Measurements from ENCODE around the gene GPR151. TPM values are rescaled to one million over a fixed set of nuclear protein-coding genes. Genes with fewer than 3 reads are reported as not detected.

GPR151 gene
- total RNA-seq, 2 experiments from 2014 or later = not detected

GRCh38 chr5:146544232-146544631 is 28.2 kb upstream of the GPR151 start:
- Histone ChIP-seq H2AFZ (ENCODE audit: low read length) (no peak overlapping the region), H3K9me3 (ENCODE audit: low read length) (no peaks in the 10 kb centered on the region), H3K79me2 (ENCODE audit: insufficient read depth, low read depth, low read length) (no peaks in the 10 kb centered on the region), H3K4me1 (ENCODE audit: insufficient read depth, low read length, poor library complexity, severe bottlenecking) (no peaks in the 10 kb centered on the region), H3K27ac (ENCODE audit: low read depth, low read length, poor library complexity, severe bottlenecking) (no peak overlapping the region), H3K36me3 (ENCODE audit: insufficient read depth, low read length) (no peaks in the 10 kb centered on the region), H4K20me1 (ENCODE audit: insufficient read depth, low read length) (no peaks in the 10 kb centered on the region), H3K9me2 (ENCODE audit: insufficient read depth, low read length) (no peaks in the 10 kb centered on the region), H3K4me3 (ENCODE audit: low read depth, low read length, poor library complexity, severe bottlenecking) (no peak overlapping the region), H3K4me2 (ENCODE audit: low read length) (no peak overlapping the region)
- TF ChIP-seq CTCF (conservative IDR thresholded peaks at IDR 0.05; ENCODE audit: low read length) (no peak), EZH2phosphoT487 (IDR thresholded peaks at IDR 0.05; ENCODE audit: borderline replicate concordance, low read depth, low read length) (no peak)
- POLR2A ChIA-PET = no interaction called here
- CTCF ChIA-PET (ENCODE audit: unreplicated experiment) = no interaction called here
- no TSS peak for BruUV-seq (replicated peaks)
- intact Hi-C loops (cut with micrococcal nuclease; ENCODE audit: unreplicated experiment) = loop anchor here (10.0 kb wide), 1 partner anchor 651 kb away; no protein-coding TSS in a partner anchor
- no peak for DNase-seq (ENCODE audit: low spot score)

DNA sequence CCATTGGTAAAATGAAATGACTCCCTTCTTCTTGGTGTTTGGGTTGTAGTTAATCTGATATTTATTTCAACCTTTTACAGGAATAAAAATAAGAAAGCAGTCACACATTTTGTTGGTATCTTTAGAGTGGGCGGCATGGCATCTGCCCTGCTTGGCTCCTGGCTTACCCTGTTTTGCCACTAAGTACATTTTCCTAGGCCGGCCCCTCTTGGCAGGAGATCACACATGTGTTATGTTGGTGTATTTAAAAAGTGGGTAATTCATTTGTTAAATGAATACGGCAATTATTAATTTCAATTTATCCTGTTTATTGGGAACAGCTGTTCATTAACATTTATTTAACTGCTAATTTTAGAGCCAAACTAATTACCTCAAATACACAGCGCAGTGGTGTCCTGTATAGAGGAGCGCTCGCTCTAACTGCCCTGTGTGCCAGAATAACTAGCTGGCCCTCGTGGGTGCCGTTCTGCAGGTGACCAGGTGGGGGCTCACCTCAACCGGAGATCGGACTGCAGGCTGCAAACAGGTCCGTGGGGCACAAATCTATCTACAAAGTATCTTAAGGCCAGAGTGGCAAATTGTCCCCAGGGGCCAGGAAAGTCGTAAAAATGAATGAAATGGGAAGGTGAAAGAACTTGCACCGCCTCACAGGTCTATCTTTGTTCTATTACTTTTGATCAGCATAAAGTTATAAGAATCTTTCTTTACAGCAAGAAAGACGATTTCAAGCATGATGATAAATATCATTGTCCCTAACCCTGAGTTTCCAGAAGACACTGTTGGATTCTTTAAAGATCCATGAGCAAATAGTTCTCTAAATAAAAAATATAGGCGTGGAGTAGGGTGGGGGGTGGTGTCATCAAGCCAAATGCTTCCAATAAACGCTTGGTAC is 26.2 kb upstream of the GPR151 start:
- H3K4me2 ChIP-seq (ENCODE audit: low read length) = no peak overlapping the region
- no peak for TF ChIP-seq EZH2phosphoT487 (IDR thresholded peaks at IDR 0.05; ENCODE audit: borderline replicate concordance, low read depth, low read length)
- TF ChIP-seq CTCF (conservative IDR thresholded peaks at IDR 0.05; ENCODE audit: low read length) = peak; percentile 93
- ChIA-PET CTCF (ENCODE audit: unreplicated experiment) (interaction anchor here (1.2 kb wide), 1 partner anchor 9 kb away, joined by 4 read pairs; no protein-coding TSS in a partner anchor), POLR2A (interaction anchor here (0.5 to 0.8 kb wide), 2 partner anchors 22 to 1094 kb away, joined by 3 to 5 read pairs; no protein-coding TSS in a partner anchor)
- no TSS peak for BruUV-seq (replicated peaks)
- no peak overlapping the region for H3K4me3 ChIP-seq (ENCODE audit: low read depth, low read length, poor library complexity, severe bottlenecking)
- H3K9me3 ChIP-seq (ENCODE audit: low read length) = no peaks in the 10 kb centered on the region
- H3K79me2 ChIP-seq (ENCODE audit: insufficient read depth, low read depth, low read length) = no peaks in the 10 kb centered on the region
- H4K20me1 ChIP-seq (ENCODE audit: insufficient read depth, low read length) = no peaks in the 10 kb centered on the region
- H3K9me2 ChIP-seq (ENCODE audit: insufficient read depth, low read length) = no peaks in the 10 kb centered on the region
- DNase-seq (ENCODE audit: low spot score) = peak; percentile 55
- H3K36me3 ChIP-seq (ENCODE audit: insufficient read depth, low read length) = no peaks in the 10 kb centered on the region
- H3K27ac ChIP-seq (ENCODE audit: low read depth, low read length, poor library complexity, severe bottlenecking) = no peak overlapping the region
- no peaks in the 10 kb centered on the region for H3K4me1 ChIP-seq (ENCODE audit: insufficient read depth, low read length, poor library complexity, severe bottlenecking)
- intact Hi-C loops (cut with micrococcal nuclease; ENCODE audit: unreplicated experiment) = loop anchor here (1.0 to 10.0 kb wide), 2 partner anchors 424 to 653 kb away; no protein-coding TSS in a partner anchor
- H2AFZ ChIP-seq (ENCODE audit: low read length) = no peak overlapping the region

DNA sequence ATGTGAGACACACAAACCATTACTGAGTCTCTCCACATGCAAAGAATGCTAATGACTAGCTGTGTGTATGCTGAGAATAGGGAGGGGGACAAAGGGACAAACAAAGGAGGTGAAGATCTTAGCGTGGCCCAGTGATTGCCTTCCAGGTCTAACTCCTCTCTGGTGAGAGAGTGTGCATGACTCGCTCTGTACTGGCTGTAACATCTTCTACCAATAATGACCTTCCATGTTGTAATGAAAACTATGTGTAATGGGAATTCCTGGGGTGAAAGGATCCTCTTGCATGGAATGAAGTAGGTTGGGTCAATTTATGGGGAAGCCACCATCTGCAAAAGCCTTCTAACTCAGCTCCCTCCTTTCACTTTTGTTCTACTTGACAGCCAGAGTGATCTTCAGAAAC is 24.4 kb upstream of the GPR151 start:
- ChIA-PET POLR2A (interaction anchor here (0.7 kb wide), 1 partner anchor 1413 kb away, joined by 3 read pairs; no protein-coding TSS in a partner anchor), CTCF (ENCODE audit: unreplicated experiment) (no interaction called here)
- Histone ChIP-seq H3K4me2 (ENCODE audit: low read length) (no peak overlapping the region), H3K4me3 (ENCODE audit: low read depth, low read length, poor library complexity, severe bottlenecking) (no peak overlapping the region), H3K36me3 (ENCODE audit: insufficient read depth, low read length) (no peaks in the 10 kb centered on the region), H3K27ac (ENCODE audit: low read depth, low read length, poor library complexity, severe bottlenecking) (no peak overlapping the region), H3K9me2 (ENCODE audit: insufficient read depth, low read length) (no peaks in the 10 kb centered on the region), H3K79me2 (ENCODE audit: insufficient read depth, low read depth, low read length) (no peaks in the 10 kb centered on the region), H2AFZ (ENCODE audit: low read length) (no peak overlapping the region), H4K20me1 (ENCODE audit: insufficient read depth, low read length) (no peaks in the 10 kb centered on the region), H3K4me1 (ENCODE audit: insufficient read depth, low read length, poor library complexity, severe bottlenecking) (no peaks in the 10 kb centered on the region), H3K9me3 (ENCODE audit: low read length) (no peaks in the 10 kb centered on the region)
- TF ChIP-seq EZH2phosphoT487 (IDR thresholded peaks at IDR 0.05; ENCODE audit: borderline replicate concordance, low read depth, low read length) (no peak), CTCF (conservative IDR thresholded peaks at IDR 0.05; ENCODE audit: low read length) (no peak)
- no TSS peak for BruUV-seq (replicated peaks)
- no peak for DNase-seq (ENCODE audit: low spot score)
- intact Hi-C loops (cut with micrococcal nuclease; ENCODE audit: unreplicated experiment) = loop anchor here (10.0 kb wide), 1 partner anchor 654 kb away; no protein-coding TSS in a partner anchor

Data from OCI-LY7 (cell line).